HuH-7 (cell line): ENCODE measurements around the gene HNRNPA0.

ENCODE experiments used
- DNase-seq: peaks from one replicate; pipeline ENCODE4 v3.0.0; 2011; ENCODE audit warnings: low spot score

HNRNPA0 gene

GRCh38 chr5:137727623-137728022, 26.5 kb downstream of the HNRNPA0 start:
- DNase-seq, result no peak

GRCh38 chr5:137724251-137724650, 29.9 kb downstream of the HNRNPA0 start:
- no peak for DNase-seq

DNA sequence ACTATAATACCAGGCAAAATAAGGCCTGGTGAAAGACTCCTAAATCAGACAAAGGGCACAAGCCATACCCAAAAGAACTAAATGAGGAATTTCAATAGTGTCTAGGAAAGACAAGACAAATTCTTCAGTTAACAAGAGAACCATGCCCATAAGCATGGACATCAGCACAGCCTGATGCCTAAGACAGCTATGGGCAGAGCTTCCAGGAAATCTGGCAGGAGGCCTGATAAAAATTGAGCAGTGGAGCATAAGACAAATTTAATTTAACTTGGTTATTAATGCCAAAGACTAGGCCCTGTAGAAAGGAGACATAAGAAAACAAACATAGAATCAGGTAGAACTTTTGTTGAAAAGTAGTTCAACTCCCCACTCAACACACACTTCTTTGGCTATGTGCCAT, 35.6 kb downstream of the HNRNPA0 start:
- DNase-seq, result no peak

GRCh38 chr5:137716337-137716736, 37.8 kb downstream of the HNRNPA0 start:
- DNase-seq, result no peak

DNA sequence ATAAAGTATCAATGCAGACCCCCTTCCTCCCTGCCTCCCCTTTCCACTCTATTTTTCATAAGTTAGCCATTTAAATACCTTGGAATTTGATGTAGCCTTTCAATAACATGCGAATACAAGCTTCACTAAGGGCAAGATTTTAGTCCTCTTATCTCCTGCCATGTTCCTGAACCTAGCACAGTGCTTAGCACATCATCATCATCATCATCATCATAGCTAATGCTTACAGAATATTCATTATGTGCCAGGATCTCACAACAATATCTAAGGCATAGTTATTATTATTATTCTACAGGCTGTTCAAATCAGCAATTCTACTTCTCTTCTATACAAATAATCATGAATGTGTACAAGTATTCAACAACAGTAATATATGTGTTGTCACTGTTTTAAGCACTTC, 38.7 kb downstream of the HNRNPA0 start:
- DNase-seq, result no peak

- DNase-seq, result no peak
These were observed 39.2 kb downstream of the HNRNPA0 start for GRCh38 chr5:137714946-137715345.

GRCh38 chr5:137714494-137714893, 39.7 kb downstream of the HNRNPA0 start:
- DNase-seq, result no peak

GRCh38 chr5:137712139-137712667, 42.0 kb downstream of the HNRNPA0 start:
- no peak for DNase-seq

GRCh38 chr5:137710086-137710485, 44.1 kb downstream of the HNRNPA0 start:
- DNase-seq, result no peak

DNA sequence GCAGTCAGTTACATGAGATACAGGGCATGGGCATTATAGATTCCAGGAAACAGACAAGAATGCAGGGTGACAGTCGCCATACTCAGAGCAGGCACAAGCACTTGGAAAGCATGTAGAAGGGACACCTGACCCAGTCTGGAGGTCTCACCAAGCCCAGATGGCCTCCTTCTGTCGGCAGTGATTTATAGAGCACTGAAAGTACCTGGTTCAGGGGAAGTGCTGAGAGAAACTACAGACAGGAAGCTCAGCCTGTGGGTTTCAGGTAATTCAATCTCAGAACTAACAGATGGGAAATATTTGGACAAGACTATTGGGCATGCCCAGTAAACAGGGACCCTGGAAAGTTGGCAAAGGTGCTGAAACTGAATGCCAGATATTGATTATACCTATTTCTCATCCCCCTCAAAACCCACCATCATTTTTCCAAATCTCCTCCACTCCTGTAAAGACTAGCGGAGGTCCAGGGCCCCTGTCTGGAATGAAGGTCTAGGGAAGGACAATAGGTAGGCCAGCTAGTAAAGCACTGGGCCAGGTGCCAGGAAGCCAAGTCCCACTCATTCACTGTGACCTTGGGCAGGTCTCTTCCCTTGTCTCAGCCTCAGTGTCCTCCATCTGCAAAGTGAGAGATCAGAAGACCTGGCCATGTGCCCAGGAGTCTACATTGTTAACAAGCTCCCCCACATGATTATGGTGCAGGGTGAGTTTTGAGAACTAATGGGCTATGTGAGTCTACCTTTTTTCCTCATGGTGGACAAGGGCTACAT, 45.2 kb downstream of the HNRNPA0 start:
- DNase-seq, result no peak

- DNase-seq, result no peak
These were observed 46.1 kb downstream of the HNRNPA0 start for GRCh38 chr5:137708062-137708461.

- DNase-seq, result no peak
These were observed 47.3 kb downstream of the HNRNPA0 start for GRCh38 chr5:137706841-137707240.

DNA sequence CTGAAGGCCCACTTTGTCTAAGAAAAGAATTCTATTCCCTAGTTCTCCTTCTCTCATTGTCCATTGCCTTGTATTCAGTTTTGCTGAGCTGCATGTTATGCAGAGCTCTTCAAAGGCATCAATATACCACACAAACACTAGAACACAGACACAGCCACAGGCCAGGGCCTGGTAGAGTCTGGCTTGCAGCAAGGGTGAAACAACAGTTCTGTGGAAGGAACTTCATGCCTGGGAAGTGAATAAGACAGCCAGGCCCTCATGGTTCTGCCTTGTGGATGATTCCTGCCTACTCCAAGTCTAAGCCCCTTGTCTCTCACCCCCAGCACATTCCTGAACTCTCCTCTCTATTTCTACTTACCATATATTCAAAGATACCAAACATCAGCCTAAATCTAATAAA, 49.1 kb downstream of the HNRNPA0 start:
- no peak for DNase-seq

DNA sequence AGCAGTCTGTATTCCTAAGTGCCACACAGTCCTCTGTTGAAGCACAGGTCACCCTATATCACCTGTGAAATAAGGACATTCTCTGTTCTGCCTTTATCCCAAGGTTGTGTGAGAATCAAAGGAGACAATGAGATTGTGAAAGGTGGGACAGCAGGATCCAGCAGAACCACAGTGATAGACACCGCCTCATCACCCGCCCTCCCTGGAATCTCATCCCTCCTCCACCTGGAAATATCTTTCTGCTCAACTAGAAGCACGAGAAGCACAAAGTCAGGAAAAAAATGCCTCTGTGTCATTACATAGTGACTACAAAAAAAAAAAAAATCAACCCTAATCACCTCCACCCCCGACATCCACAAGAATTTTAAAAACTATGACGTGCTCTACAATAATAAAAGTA, 50.6 kb downstream of the HNRNPA0 start:
- no peak for DNase-seq

GRCh38 chr5:137700282-137700680, 53.9 kb downstream of the HNRNPA0 start:
- DNase-seq, result no peak

DNA sequence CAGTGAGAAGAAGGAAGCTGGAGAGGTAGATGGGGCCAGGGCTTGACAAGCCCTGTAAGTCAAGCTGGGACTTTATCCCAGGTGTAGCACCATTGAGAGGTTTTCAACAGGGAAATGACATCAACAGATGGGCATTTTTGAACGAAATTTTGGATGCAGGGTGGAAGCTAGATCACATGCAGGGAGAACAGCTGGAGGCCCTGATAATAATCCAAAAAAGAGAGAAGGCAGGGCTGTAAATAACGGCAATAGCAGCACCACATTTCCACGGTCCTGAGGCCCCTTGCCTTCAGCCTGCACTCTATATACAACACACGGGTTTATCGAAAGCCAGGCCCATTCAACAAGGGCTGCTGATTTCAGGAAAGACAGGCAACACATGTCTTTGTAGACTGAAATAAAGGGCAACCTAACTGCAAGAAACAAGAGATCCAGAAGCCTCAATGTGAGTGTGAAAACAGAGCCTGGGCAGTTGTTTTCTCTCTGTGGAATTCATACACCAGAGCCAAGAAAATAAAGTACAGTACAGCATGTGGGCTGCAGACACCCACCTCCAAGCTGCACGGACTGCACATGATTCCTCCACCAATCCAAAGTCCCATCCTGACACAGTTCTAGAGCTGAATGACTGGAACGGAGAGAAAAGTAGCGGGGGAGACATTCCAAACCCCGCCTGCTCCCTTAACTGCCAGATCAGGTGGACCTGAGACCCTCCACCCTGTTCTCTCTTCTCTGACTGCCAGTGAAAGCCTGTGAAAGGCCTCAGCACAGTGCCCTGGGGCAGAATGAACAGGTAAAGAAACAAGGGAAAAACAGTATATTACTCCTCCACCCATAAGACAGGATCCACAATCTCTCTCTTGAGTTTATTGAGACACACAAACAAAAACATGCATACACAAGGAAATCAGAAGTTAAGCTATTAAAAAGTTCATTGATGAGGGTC, 54.6 kb downstream of the HNRNPA0 start:
- DNase-seq, result no peak

- DNase-seq, result no peak
These were observed 57.7 kb downstream of the HNRNPA0 start for GRCh38 chr5:137696481-137696880.

DNA sequence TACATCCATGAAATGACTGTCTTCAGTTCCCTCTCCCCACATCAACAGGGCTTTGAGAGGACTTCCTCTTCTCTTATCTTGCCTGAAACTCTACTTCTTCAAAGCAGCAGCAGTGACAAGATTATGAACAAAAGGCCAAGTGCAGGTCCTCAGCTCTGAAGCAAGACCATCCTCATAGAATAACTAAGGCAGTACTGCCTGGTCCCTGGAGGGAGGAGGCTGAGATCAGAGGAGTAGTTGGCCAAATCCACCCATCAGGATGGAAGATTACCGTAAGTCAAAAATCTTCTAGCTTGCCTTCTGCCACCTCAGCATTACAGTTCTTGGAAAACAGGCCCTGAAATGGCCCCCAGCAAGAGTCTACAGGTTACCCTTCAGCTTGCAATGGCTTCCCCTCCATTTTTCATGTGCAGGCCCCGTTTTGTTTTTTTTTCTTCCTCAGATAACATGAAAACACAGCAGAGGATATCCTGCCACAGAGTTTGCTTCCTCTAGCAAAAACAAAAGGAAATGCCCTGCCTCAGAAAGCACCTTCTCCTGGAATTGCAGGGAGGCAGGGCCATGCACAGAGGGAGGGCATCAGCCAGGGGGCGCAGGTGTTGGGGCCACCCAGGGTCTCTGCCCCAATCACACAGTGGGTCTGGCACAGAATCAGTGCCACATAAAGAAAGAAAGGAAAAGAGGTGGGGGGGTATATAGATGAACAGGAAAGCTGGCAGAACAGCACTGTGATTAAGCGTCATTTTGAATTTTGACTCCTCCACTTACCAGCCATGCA, 58.3 kb downstream of the HNRNPA0 start:
- DNase-seq, result no peak
